Progenitor cell of endocrine pancreas (in vitro differentiated cells): Measurements from ENCODE around the gene LEF1. TPM values are rescaled to one million over a fixed set of nuclear protein-coding genes. Genes with fewer than 3 reads are reported as not detected.

Experiments used
- DNase-seq: peaks from one replicate; pipeline ENCODE4 v3.0.0; 2021; ENCODE audit warnings: low spot score; ENCODE audit not compliant: unreplicated experiment
- H3K27ac Mint-ChIP-seq: 2 replicates; pipeline ENCODE4 v1.8.0; 2021; ENCODE audit warnings: mild to moderate bottlenecking, moderate library complexity, mixed read lengths
- H3K27me3 Mint-ChIP-seq: 2 replicates; pipeline ENCODE4 v1.8.0; 2021; ENCODE audit warnings: mixed read lengths
- H3K36me3 Mint-ChIP-seq: 2 replicates; pipeline ENCODE4 v1.8.0; 2022; ENCODE audit warnings: mixed read lengths; ENCODE audit not compliant: insufficient read depth
- H3K4me1 Mint-ChIP-seq: 2 replicates; pipeline ENCODE4 v1.8.0; 2021; ENCODE audit warnings: low read depth, mixed read lengths
- H3K4me3 Mint-ChIP-seq: 2 replicates; pipeline ENCODE4 v1.8.0; 2021; ENCODE audit warnings: low read depth, mild to moderate bottlenecking, moderate library complexity, mixed read lengths
- H3K9me3 Mint-ChIP-seq: 2 replicates; pipeline ENCODE4 v1.8.0; 2021; ENCODE audit warnings: low read depth, mixed read lengths
- CTCF ChIP-seq: fragments of 200-600 bp; sonication (generic); IDR thresholded peaks from one replicate; pipeline ENCODE4 v1.5.0; 2021; ENCODE audit warnings: antibody characterized with exemption, mild to moderate bottlenecking; ENCODE audit not compliant: unreplicated experiment
- total RNA-seq: library from RNA; stranded (reverse); gene quantifications from 2 replicates; pipeline ENCODE4 v1.2.1, GENCODE V29; 2021

LEF1 gene
- total RNA-seq, 1 donor from 2014 or later: 2.1 TPM

- H3K27me3 Mint-ChIP-seq: peaks cover 19% of the 10 kb centered on the region
- H3K27ac Mint-ChIP-seq: no peak overlapping the region
- TF ChIP-seq CTCF: no peak
- no peak overlapping the region for H3K4me3 Mint-ChIP-seq
- H3K36me3 Mint-ChIP-seq: no peaks in the 10 kb centered on the region
- DNase-seq: no peak
- H3K4me1 Mint-ChIP-seq: peaks cover 2% of the 10 kb centered on the region
- H3K9me3 Mint-ChIP-seq: no peaks in the 10 kb centered on the region
These were observed 33.0 kb upstream of the LEF1 start for GRCh38 chr4:108201774-108202173.

- DNase-seq: no peak
- H3K9me3 Mint-ChIP-seq: no peaks in the 10 kb centered on the region
- H3K27ac Mint-ChIP-seq: no peak overlapping the region
- peaks cover 16% of the 10 kb centered on the region for H3K27me3 Mint-ChIP-seq
- H3K4me1 Mint-ChIP-seq: peaks cover 2% of the 10 kb centered on the region
- TF ChIP-seq CTCF: no peak
- no peaks in the 10 kb centered on the region for H3K36me3 Mint-ChIP-seq
- H3K4me3 Mint-ChIP-seq: no peak overlapping the region
These were observed 31.1 kb upstream of the LEF1 start for GRCh38 chr4:108199881-108200280.

- Mint-ChIP-seq H3K27ac (no peak overlapping the region), H3K9me3 (no peaks in the 10 kb centered on the region), H3K36me3 (no peaks in the 10 kb centered on the region), H3K4me1 (peaks cover 6% of the 10 kb centered on the region), H3K27me3 (peaks cover 35% of the 10 kb centered on the region), H3K4me3 (no peak overlapping the region)
- TF ChIP-seq CTCF: no peak
- DNase-seq: no peak
These were observed 25.3 kb upstream of the LEF1 start for GRCh38 chr4:108193886-108194672.

GRCh38 chr4:108192935-108193334 lies 24.2 kb upstream of the LEF1 start:
- no peak overlapping the region for H3K27ac Mint-ChIP-seq
- peaks cover 35% of the 10 kb centered on the region for H3K27me3 Mint-ChIP-seq
- H3K36me3 Mint-ChIP-seq: no peaks in the 10 kb centered on the region
- peaks cover 10% of the 10 kb centered on the region for H3K4me1 Mint-ChIP-seq
- no peak overlapping the region for H3K4me3 Mint-ChIP-seq
- no peak for TF ChIP-seq CTCF
- no peak for DNase-seq
- no peaks in the 10 kb centered on the region for H3K9me3 Mint-ChIP-seq

- TF ChIP-seq CTCF: no peak
- H3K27me3 Mint-ChIP-seq: peaks cover 42% of the 10 kb centered on the region
- no peaks in the 10 kb centered on the region for H3K9me3 Mint-ChIP-seq
- H3K4me1 Mint-ChIP-seq: peaks cover 10% of the 10 kb centered on the region
- no peak overlapping the region for H3K27ac Mint-ChIP-seq
- no peaks in the 10 kb centered on the region for H3K36me3 Mint-ChIP-seq
- no peak overlapping the region for H3K4me3 Mint-ChIP-seq
- DNase-seq: no peak
These were observed 23.3 kb upstream of the LEF1 start for GRCh38 chr4:108192056-108192455.
